ENCODE data around the gene EPS15.
"Not testable (repeated sequence)": the region's sequence is repeated elsewhere in the genome, so short reads cannot be mapped to it uniquely, and the experiment has no call there.

- TF ChIP-seq CTCF (IDR thresholded peaks at IDR 0.05; ENCODE audit: low read length); EZH2 (optimal IDR thresholded peaks at IDR 0.05; ENCODE audit: low read depth, low read length); EZH2phosphoT487 (IDR thresholded peaks at IDR 0.05; ENCODE audit: low read length): not testable (repeated sequence)
Observed at GRCh38 chr1:51387288-51387687, 131.8 kb downstream of the EPS15 start.

Measured in MM.1S (cell line).